ENCODE data around the gene GTF2H2C_2.
"Not testable (repeated sequence)": the region's sequence is repeated elsewhere in the genome, so short reads cannot be mapped to it uniquely, and the experiment has no call there.

GTF2H2C_2 gene

DNA sequence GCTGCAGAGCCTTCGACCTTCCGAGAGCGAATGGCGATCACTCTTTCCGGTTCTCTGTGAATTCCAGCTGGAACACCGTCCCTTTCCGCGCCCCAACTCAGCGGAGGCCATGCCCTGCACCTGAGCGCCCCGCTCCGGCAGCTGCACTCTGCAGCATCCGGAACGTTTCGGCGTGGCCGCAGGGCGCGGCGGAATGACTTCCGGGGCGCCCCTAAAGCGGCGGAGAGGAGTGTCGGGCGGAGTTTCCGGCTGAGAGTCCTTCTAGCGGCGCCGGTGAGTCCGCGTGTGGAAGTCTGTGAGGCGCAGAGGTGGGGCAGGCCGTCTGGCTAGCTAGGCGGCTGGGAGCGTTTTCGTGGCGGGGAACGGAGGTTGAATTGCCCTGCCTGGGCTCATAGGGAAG is at the start of gene GTF2H2C_2:
GTF2H2C_2 (plus strand) TSS at position 252 of the 400 bp plus-strand sequence.
- H3K36me3 ChIP-seq (ENCODE audit: insufficient read depth, low read length), result not testable (repeated sequence)

DNA sequence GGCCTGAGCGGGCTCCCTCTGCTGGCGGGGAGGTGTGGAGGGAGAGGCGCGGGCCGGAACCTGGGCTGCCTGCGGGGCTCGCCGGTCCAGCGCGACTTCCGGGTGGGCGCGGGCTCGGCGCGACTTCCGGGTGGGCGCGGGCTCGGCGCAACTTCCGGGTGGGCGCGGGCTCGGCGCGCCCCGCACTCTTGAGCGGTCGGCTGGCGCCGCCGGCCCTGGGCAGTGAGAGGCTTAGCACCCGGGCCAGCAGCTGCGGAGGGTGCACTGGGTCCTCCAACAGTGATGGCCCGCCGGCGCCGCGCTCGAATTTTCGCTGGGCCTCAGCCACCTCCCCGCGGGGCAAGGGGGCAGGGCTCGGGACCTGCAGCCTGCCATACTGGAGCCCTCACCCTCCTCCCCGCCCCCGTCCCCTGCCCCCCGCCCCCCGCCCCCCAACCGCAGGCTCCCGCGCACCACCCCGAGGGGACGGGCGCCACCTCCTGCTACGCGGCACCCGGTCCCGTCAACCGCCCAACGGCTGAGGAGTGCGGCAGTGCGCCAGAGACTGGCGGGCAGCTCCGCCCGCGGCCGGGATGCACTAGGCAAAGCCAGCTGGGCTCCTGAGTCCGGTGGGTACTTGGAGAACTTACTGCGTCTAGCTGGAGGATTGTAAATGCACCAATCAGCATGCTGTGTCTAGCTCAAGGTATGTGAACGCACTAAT is 14.0 kb upstream of the GTF2H2C_2 start:
- peak overlapping the region; percentile 72 for H3K4me3 ChIP-seq (ENCODE audit: low read depth, low read length)
- not testable (repeated sequence) for H3K4me1 ChIP-seq (ENCODE audit: control insufficient read depth, insufficient read depth, low read length, unreplicated experiment); H3K36me3 ChIP-seq (ENCODE audit: insufficient read depth, low read length); H3K27me3 ChIP-seq (ENCODE audit: insufficient read depth, low read length); H3K79me2 ChIP-seq (ENCODE audit: control insufficient read depth, insufficient read depth, low read length, unreplicated experiment); H2AFZ ChIP-seq (ENCODE audit: low read length, unreplicated experiment)
- peak overlapping the region; percentile 45; the same call in 1 of the 2 replicates for H3K27ac ChIP-seq (ENCODE audit: low read depth, low read length)

More for the DNA sequence above, at the start of gene GTF2H2C_2:
- not testable (repeated sequence) for H3K79me2 ChIP-seq (ENCODE audit: control insufficient read depth, insufficient read depth, low read length, unreplicated experiment); H3K27me3 ChIP-seq (ENCODE audit: insufficient read depth, low read length); H2AFZ ChIP-seq (ENCODE audit: low read length, unreplicated experiment); H3K4me1 ChIP-seq (ENCODE audit: control insufficient read depth, insufficient read depth, low read length, unreplicated experiment); H3K4me3 ChIP-seq (ENCODE audit: low read depth, low read length); H3K27ac ChIP-seq (ENCODE audit: low read depth, low read length)

DNA sequence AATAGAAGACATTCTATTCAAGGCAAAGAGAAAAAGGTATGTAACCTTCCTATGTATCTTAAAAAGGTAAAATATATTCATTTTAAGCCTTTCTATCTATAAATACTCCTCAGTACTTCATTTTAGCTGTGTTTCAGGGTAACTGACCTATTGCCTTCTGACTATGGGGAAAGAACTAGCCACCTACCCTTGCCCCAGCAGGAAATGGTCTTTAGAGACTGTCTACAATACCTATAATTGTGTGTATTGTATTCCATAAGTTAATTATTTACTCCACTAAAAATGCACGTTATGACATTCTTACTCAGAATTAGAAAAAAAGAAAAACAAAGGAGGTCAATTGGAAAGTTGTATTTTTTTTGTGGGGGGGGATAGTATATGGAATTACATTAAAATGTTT is 6.2 kb downstream of the GTF2H2C_2 start:
- not testable (repeated sequence) for H2AFZ ChIP-seq (ENCODE audit: low read length, unreplicated experiment); H3K27ac ChIP-seq (ENCODE audit: low read depth, low read length); H3K4me1 ChIP-seq (ENCODE audit: control insufficient read depth, insufficient read depth, low read length, unreplicated experiment); H3K27me3 ChIP-seq (ENCODE audit: insufficient read depth, low read length); H3K36me3 ChIP-seq (ENCODE audit: insufficient read depth, low read length); H3K4me3 ChIP-seq (ENCODE audit: low read depth, low read length); H3K79me2 ChIP-seq (ENCODE audit: control insufficient read depth, insufficient read depth, low read length, unreplicated experiment)

DNA sequence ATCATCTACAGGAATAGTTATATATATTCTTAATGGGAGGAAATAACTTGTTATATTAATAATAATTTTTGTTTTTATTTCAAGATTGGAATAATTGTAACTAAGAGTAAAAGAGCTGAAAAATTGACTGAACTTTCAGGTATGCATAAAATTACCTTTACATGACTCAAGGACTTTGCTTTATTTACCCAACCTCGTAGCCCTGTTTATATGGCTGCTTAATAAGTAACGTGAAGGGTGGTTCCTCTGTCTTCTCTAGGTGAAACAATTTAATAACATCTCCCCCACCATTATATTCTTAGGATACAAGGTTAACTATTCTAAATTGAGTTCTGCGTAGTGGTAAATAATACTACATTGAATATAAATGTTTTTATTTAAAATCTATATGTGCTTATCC is 8.0 kb downstream of the GTF2H2C_2 start:
- not testable (repeated sequence) for H3K4me3 ChIP-seq (ENCODE audit: low read depth, low read length); H2AFZ ChIP-seq (ENCODE audit: low read length, unreplicated experiment); H3K4me1 ChIP-seq (ENCODE audit: control insufficient read depth, insufficient read depth, low read length, unreplicated experiment); H3K36me3 ChIP-seq (ENCODE audit: insufficient read depth, low read length); H3K27me3 ChIP-seq (ENCODE audit: insufficient read depth, low read length); H3K79me2 ChIP-seq (ENCODE audit: control insufficient read depth, insufficient read depth, low read length, unreplicated experiment); H3K27ac ChIP-seq (ENCODE audit: low read depth, low read length)

DNA sequence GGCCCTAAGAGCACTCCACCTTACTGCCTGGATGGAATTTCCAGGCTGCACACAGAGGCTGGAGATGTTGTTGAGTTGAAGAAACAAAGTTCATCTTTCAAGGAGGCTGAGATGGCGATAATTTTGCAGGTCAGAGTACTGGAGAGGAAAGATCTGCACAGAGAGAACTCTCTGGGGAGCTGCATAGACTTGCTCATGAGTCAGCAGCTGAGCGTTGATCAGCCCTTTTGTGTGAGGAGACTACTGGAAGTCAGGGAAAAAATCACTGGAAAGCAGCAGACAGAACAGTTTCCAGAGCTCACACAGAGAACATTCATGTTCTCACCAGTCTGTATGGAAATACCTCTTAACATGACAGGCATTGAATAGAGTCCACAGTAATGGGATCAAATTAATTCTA is 23.4 kb downstream of the GTF2H2C_2 start:
- not testable (repeated sequence) for H3K4me1 ChIP-seq (ENCODE audit: control insufficient read depth, insufficient read depth, low read length, unreplicated experiment); H2AFZ ChIP-seq (ENCODE audit: low read length, unreplicated experiment); H3K27me3 ChIP-seq (ENCODE audit: insufficient read depth, low read length); H3K4me3 ChIP-seq (ENCODE audit: low read depth, low read length); H3K79me2 ChIP-seq (ENCODE audit: control insufficient read depth, insufficient read depth, low read length, unreplicated experiment); H3K27ac ChIP-seq (ENCODE audit: low read depth, low read length); H3K36me3 ChIP-seq (ENCODE audit: insufficient read depth, low read length)

DNA sequence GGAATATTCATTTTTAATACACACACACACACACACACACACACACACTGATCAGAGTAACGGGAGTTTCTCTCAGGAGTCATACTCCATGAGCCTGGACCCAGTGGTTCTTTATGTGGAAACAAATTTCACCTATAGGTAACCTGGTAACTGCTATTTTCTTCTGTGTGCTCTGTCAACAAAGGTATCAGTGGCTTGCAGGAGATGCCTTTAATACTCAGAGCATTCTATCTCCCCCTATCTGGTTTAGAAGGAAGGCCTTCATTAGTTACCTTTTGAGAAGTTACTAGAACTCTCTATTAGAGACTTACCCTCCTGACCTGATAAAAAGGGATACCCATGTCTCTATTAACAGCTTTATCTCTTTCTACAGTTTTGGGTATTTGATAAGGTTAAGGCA is 34.4 kb downstream of the GTF2H2C_2 start:
- H3K27me3 ChIP-seq (ENCODE audit: insufficient read depth, low read length); H3K4me3 ChIP-seq (ENCODE audit: low read depth, low read length); H3K79me2 ChIP-seq (ENCODE audit: control insufficient read depth, insufficient read depth, low read length, unreplicated experiment); H2AFZ ChIP-seq (ENCODE audit: low read length, unreplicated experiment); H3K4me1 ChIP-seq (ENCODE audit: control insufficient read depth, insufficient read depth, low read length, unreplicated experiment); H3K36me3 ChIP-seq (ENCODE audit: insufficient read depth, low read length); H3K27ac ChIP-seq (ENCODE audit: low read depth, low read length): not testable (repeated sequence)

DNA sequence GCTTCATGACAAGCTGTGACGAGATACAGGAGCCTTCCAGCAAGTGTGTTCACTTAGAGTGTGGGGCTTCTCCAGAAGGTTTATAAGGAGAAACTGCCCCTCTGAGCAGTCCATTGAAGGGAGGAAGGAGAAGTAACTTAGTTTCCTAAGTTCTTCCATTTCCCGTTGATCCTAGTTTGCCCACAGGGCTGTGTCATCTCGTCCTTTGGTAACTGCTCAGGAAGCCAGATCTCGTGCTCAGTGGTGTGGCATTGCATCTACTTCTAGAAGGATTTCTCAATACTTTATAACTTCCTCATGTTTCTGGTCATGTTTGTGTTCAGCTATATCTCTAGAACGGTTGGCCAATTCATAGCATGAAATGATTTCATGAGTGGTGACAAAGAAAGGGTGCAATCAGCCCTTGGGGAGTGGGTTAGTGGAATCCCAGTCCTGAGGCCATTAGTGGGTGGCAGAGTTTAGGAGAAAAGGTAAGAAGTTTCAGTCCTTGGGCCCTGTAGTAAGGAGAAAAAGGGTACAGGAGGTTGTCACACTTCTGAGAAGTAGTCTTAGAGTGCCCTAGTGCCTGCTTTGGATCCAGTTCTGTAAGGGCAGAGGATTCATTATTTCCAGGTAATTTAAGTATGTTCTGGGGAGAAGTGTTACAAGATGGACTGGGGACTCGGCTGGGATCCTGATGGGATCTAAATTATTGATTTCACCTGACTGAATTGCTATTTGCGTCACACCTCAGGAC is 36.2 kb downstream of the GTF2H2C_2 start:
- not testable (repeated sequence) for H3K4me1 ChIP-seq (ENCODE audit: control insufficient read depth, insufficient read depth, low read length, unreplicated experiment); H3K79me2 ChIP-seq (ENCODE audit: control insufficient read depth, insufficient read depth, low read length, unreplicated experiment); H2AFZ ChIP-seq (ENCODE audit: low read length, unreplicated experiment); H3K27ac ChIP-seq (ENCODE audit: low read depth, low read length); H3K27me3 ChIP-seq (ENCODE audit: insufficient read depth, low read length); H3K4me3 ChIP-seq (ENCODE audit: low read depth, low read length); H3K36me3 ChIP-seq (ENCODE audit: insufficient read depth, low read length)

DNA sequence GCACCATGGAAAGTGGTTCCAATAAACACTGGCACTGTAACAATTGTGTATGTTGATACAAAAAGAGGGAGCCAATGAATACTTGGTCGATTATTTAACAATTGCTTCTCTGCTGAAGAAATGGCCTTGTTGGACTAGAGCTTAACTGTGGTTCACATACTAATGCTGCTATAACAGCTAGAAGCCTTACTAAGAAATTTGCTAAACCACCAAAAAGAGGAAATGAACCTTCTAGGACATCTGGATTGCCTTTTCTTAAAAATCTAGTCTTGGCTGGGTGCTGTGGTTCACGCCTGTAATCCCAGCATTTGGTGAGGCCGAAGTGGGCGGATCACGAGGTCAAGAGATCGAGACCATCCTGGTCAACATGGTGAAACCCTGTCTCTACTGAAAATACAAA is 41.9 kb downstream of the GTF2H2C_2 start:
- H2AFZ ChIP-seq (ENCODE audit: low read length, unreplicated experiment); H3K4me1 ChIP-seq (ENCODE audit: control insufficient read depth, insufficient read depth, low read length, unreplicated experiment); H3K79me2 ChIP-seq (ENCODE audit: control insufficient read depth, insufficient read depth, low read length, unreplicated experiment); H3K4me3 ChIP-seq (ENCODE audit: low read depth, low read length); H3K36me3 ChIP-seq (ENCODE audit: insufficient read depth, low read length); H3K27me3 ChIP-seq (ENCODE audit: insufficient read depth, low read length); H3K27ac ChIP-seq (ENCODE audit: low read depth, low read length): not testable (repeated sequence)

DNA sequence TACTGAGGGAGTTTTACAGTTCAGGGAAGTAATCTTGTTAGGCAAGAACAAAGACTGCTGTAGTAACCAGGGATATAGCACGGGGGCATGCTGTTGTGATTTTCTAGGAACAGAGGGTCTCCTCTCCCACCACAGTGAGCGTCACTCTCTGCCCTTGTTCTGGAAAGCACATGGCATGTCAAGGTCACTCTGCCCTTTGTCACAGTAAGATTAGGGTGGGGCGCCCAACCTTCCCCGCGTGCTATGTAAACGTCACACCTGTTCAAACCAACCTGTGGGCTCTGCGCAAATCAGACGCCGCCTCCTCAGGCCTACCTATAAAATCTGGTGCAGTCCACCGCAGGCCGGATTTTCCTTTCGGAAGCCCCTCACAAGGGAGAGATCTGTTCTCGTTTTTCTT is 44.0 kb downstream of the GTF2H2C_2 start:
- not testable (repeated sequence) for H3K79me2 ChIP-seq (ENCODE audit: control insufficient read depth, insufficient read depth, low read length, unreplicated experiment); H3K4me3 ChIP-seq (ENCODE audit: low read depth, low read length); H3K36me3 ChIP-seq (ENCODE audit: insufficient read depth, low read length); H3K4me1 ChIP-seq (ENCODE audit: control insufficient read depth, insufficient read depth, low read length, unreplicated experiment); H3K27me3 ChIP-seq (ENCODE audit: insufficient read depth, low read length); H3K27ac ChIP-seq (ENCODE audit: low read depth, low read length); H2AFZ ChIP-seq (ENCODE audit: low read length, unreplicated experiment)

DNA sequence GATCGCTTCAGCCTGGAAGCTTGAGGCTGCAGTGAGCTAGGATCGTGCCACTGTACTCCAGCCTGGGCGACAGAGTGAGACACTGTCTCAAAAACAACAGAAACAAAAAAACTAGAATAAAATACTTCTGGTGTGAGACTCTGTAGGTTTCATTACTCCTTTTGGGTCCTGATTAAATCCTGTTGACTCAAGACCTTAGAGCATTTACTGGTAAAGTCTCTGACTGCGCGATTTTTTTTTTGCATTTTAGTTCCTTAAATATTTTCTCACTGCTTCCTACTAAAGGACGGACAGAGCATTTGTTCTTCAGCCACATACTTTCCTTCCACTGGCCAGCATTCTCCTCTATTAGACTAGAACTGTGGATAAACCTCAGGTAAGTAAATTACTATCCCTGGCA is 46.8 kb downstream of the GTF2H2C_2 start:
- not testable (repeated sequence) for H3K36me3 ChIP-seq (ENCODE audit: insufficient read depth, low read length); H3K79me2 ChIP-seq (ENCODE audit: control insufficient read depth, insufficient read depth, low read length, unreplicated experiment); H2AFZ ChIP-seq (ENCODE audit: low read length, unreplicated experiment); H3K4me1 ChIP-seq (ENCODE audit: control insufficient read depth, insufficient read depth, low read length, unreplicated experiment); H3K4me3 ChIP-seq (ENCODE audit: low read depth, low read length); H3K27me3 ChIP-seq (ENCODE audit: insufficient read depth, low read length); H3K27ac ChIP-seq (ENCODE audit: low read depth, low read length)

DNA sequence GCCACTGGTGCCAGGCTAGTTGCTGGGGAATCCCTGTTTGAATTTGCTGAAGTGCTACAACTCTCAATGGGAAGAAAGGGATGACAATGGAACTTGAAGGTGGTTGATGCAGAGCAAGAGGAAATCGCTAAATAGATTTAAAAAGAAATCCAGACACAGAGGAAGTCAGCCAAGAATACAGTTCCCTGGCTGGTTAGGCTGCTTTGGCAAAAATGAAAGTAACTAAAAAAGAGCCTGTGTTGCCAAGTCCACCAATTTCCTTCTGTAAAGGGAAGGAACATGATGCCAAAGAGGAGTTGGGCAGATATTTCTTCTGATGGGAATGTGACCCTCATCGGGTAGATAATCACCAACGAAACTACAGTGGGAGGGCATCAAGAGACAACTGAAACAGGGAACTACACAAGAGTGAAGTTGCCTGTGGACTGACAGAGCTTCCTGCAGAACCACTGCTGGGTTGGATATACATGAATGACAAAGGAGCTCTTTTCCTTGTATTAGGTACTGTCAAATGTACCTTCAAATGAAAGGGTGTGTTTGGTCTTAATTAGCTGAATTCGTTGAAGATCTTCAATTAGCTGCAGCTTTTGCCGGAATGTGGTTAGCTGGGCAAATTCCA is 49.0 kb downstream of the GTF2H2C_2 start:
- H3K4me1 ChIP-seq (ENCODE audit: control insufficient read depth, insufficient read depth, low read length, unreplicated experiment); H3K27ac ChIP-seq (ENCODE audit: low read depth, low read length); H3K36me3 ChIP-seq (ENCODE audit: insufficient read depth, low read length); H2AFZ ChIP-seq (ENCODE audit: low read length, unreplicated experiment); H3K79me2 ChIP-seq (ENCODE audit: control insufficient read depth, insufficient read depth, low read length, unreplicated experiment); H3K4me3 ChIP-seq (ENCODE audit: low read depth, low read length); H3K27me3 ChIP-seq (ENCODE audit: insufficient read depth, low read length): not testable (repeated sequence)

Data from ACC112 (cell line).